Tracheal epithelial cell (primary cell): Measurements from ENCODE around the gene OR51A2. TPM values are rescaled to one million over a fixed set of nuclear protein-coding genes. Genes with fewer than 3 reads are reported as not detected.

Source experiments
- total RNA-seq: library from RNA; depleted of rRNA; stranded (reverse); fragments of >200 nt; gene quantifications from 2 replicates; pipeline ENCODE4 v1.2.1, GENCODE V29; 2014

The OR51A2 gene
- total RNA-seq = not detected in 2 replicates

GRCh38 chr11:4955613-4956012 is at the start of gene OR51A2:
Gene OR51A2, minus strand, starts transcription at chr11:4955713. Its CDS starts 0 bp downstream, at chr11:4955713.

GRCh38 chr11:4994551-4994950 is 39.0 kb upstream of the OR51A2 start, which contains the start of gene OR51L1:
Gene OR51L1, plus strand, starts transcription at chr11:4994851. Its CDS starts 4,132 bp downstream, at chr11:4998983.

GRCh38 chr11:4947505-4947904 is 8.0 kb downstream of the OR51A2 start, which contains the start of gene OR51A4:
Gene OR51A4, minus strand, starts transcription at chr11:4947605. Its CDS starts 505 bp downstream, at chr11:4947100.

GRCh38 chr11:4924239-4924638 is 31.3 kb downstream of the OR51A2 start, which contains the start of gene OR51G1:
Gene OR51G1, minus strand, starts transcription at chr11:4924339. Its CDS starts 0 bp downstream, at chr11:4924339.

GRCh38 chr11:4919250-4919649 is 36.3 kb downstream of the OR51A2 start, which contains the start of gene OR51G2:
Gene OR51G2, minus strand, starts transcription at chr11:4919350. Its CDS starts 3,687 bp downstream, at chr11:4915663.

Other genes with a start within 250 kb of the OR51A2 start
- not detected in 2 replicates for gene OR51F1, start 185.8 kb downstream of the OR51A2 start, total RNA-seq
- not detected in 2 replicates for gene OR52R1, start 151.3 kb downstream of the OR51A2 start, total RNA-seq
- gene OR51F2, start 134.4 kb downstream of the OR51A2 start, total RNA-seq = not detected in 2 replicates
- not detected in 2 replicates for gene OR51S1, start 106.5 kb downstream of the OR51A2 start, total RNA-seq
- gene OR51T1, start 73.8 kb downstream of the OR51A2 start, total RNA-seq = not detected in 2 replicates
- gene OR51A7, start 51.9 kb downstream of the OR51A2 start, total RNA-seq = not detected in 2 replicates
- gene OR51G2, start 36.4 kb downstream of the OR51A2 start, total RNA-seq = not detected in 2 replicates
- gene OR51G1, start 31.4 kb downstream of the OR51A2 start, total RNA-seq = not detected in 2 replicates
- gene OR51A4, start 8.1 kb downstream of the OR51A2 start, total RNA-seq = not detected in 2 replicates
- not detected in 2 replicates for gene OR51L1, start 39.1 kb upstream of the OR51A2 start, total RNA-seq
- not detected in 2 replicates for gene OR52J3, start 90.8 kb upstream of the OR51A2 start, total RNA-seq
- not detected in 2 replicates for gene OR52E2, start 103.9 kb upstream of the OR51A2 start, total RNA-seq
- not detected in 2 replicates for gene OR52E1, start 113.9 kb upstream of the OR51A2 start, total RNA-seq
- gene OR52A5, start 182.6 kb upstream of the OR51A2 start, total RNA-seq = not detected in 2 replicates
- gene OR52A1, start 199.0 kb upstream of the OR51A2 start, total RNA-seq = under 0.01 TPM in 1 of 2 replicates, not detected in the other
- gene OR51V1, start 245.0 kb upstream of the OR51A2 start, total RNA-seq = not detected in 2 replicates